Fibroblast of lung (primary cell): Measurements from ENCODE around the gene HTT.

Experiments
- CTCF ChIP-seq, 2 donors: IDR thresholded peaks in 1 of 2; conservative IDR thresholded peaks in 1 of 2; 1 replicate in 1 of 2; 2 replicates in 1 of 2; pipeline ENCODE4 v1.5.1; 2011 to 2012; ENCODE audit warnings: low read length in 2 of 2, control low read depth in 1 of 2, inconsistent platforms in 1 of 2, low read depth in 1 of 2, mild to moderate bottlenecking in 1 of 2
- EZH2 ChIP-seq: IDR thresholded peaks from 2 replicates; pipeline ENCODE4 v1.5.1; 2012; ENCODE audit warnings: low read length, control low read depth, mild to moderate bottlenecking; ENCODE audit errors: missing control alignments

- TF ChIP-seq CTCF (conservative IDR thresholded peaks at IDR 0.05 in 1 of 2, IDR thresholded peaks at IDR 0.05 in 1 of 2; ENCODE audit: low read depth in 1 of 2, low read length in 2 of 2) (no peak), EZH2 (no peak)
Measured at GRCh38 chr4:3178351-3178750, 103.9 kb downstream of the HTT start.
